IMR-90 (cell line): ENCODE results near the gene SLC26A4. TPM values are rescaled to one million over a fixed set of nuclear protein-coding genes. Genes with fewer than 3 reads are reported as not detected.

Experiments
- ATAC-seq: fragments of 200-7000 bp; cut with Tn5 transposase; 2 replicates; pipeline ENCODE4 v1.9.1; 2020; ENCODE audit warnings: low read depth, mild to moderate bottlenecking, moderate library complexity
- BruUV-seq: library from RNA; stranded (reverse); fragments of 400-500 nt; replicated peaks from 2 replicates; lab custom pipeline; 2021; lab: Mats Ljungman, UMichigan
- CTCF ChIA-PET: fragments of 300-600 bp; formaldehyde crosslinking; extraction: SDS; loops from one replicate; lab custom pipeline; 2021; ENCODE audit warnings: antibody characterized with exemption; lab: Yijun Ruan, JAX
- POLR2A ChIA-PET: fragments of 300-600 bp; sonication (Branson Sonifier 250); formaldehyde crosslinking; loops from one replicate; lab custom pipeline; 2022; ENCODE audit warnings: antibody characterized with exemption; ENCODE audit not compliant: unreplicated experiment; lab: Charles Lee
- DNase-seq: peaks from one replicate; pipeline ENCODE4 v3.0.0; 2013
- H2AFZ ChIP-seq: replicated peaks from 2 replicates; pipeline ENCODE3; 2013; ENCODE audit warnings: low read length, mild to moderate bottlenecking; ENCODE audit not compliant: poor library complexity
- H2AK5ac ChIP-seq: 2 replicates; pipeline ENCODE4 v1.6.1; 2013; ENCODE audit warnings: low read depth, low read length, inconsistent platforms
- H2AK9ac ChIP-seq: replicated peaks from 2 replicates; pipeline ENCODE3; 2013; ENCODE audit warnings: mild to moderate bottlenecking, low read depth, low read length, moderate library complexity; ENCODE audit not compliant: poor library complexity
- H2BK120ac ChIP-seq: 2 replicates; pipeline ENCODE4 v1.6.1; 2013; ENCODE audit warnings: low read depth, low read length, inconsistent platforms
- H2BK15ac ChIP-seq: 3 replicates; pipeline ENCODE4 v1.6.1; 2013; ENCODE audit warnings: low read depth, low read length, inconsistent platforms
- H2BK20ac ChIP-seq: 2 replicates; pipeline ENCODE4 v1.6.1; 2013; ENCODE audit warnings: low read depth, mild to moderate bottlenecking, inconsistent platforms, low read length, moderate library complexity
- H2BK5ac ChIP-seq: 2 replicates; pipeline ENCODE4 v1.6.1; 2013; ENCODE audit warnings: mild to moderate bottlenecking, low read depth, low read length, inconsistent platforms; ENCODE audit not compliant: poor library complexity, severe bottlenecking
- H3K14ac ChIP-seq: replicated peaks from 2 replicates; pipeline ENCODE4 v1.6.1; 2013; ENCODE audit warnings: low read depth, low read length, inconsistent platforms
- H3K18ac ChIP-seq: 2 replicates; pipeline ENCODE4 v1.6.1; 2013; ENCODE audit warnings: low read depth, low read length, control low read depth
- H3K23ac ChIP-seq: 2 replicates; pipeline ENCODE4 v1.6.1; 2013; ENCODE audit warnings: low read depth, low read length, inconsistent platforms
- H3K27ac ChIP-seq: 2 replicates; pipeline ENCODE4 v1.5.1; 2013; ENCODE audit warnings: mild to moderate bottlenecking, control low read depth, low read length; ENCODE audit not compliant: insufficient read depth
- H3K27me3 ChIP-seq: 2 replicates; pipeline ENCODE4 v1.6.1; 2013; ENCODE audit warnings: low read length; ENCODE audit not compliant: control insufficient read depth, insufficient read depth
- H3K36me3 ChIP-seq: 2 replicates; pipeline ENCODE4 v1.6.1; 2013; ENCODE audit warnings: low read length, mixed read lengths; ENCODE audit not compliant: control insufficient read depth, insufficient read depth
- H3K4ac ChIP-seq: 2 replicates; pipeline ENCODE4 v1.6.1; 2013; ENCODE audit warnings: low read depth, low read length, inconsistent platforms
- H3K4me1 ChIP-seq: 2 replicates; pipeline ENCODE4 v1.6.1; 2013; ENCODE audit warnings: low read length, mixed read lengths; ENCODE audit not compliant: control insufficient read depth, insufficient read depth
- H3K4me2 ChIP-seq: 2 replicates; pipeline ENCODE4 v1.6.1; 2013; ENCODE audit warnings: low read depth, mild to moderate bottlenecking, control low read depth, low read length, moderate library complexity
- H3K4me3 ChIP-seq: 2 replicates; pipeline ENCODE4 v1.5.1; 2013; ENCODE audit warnings: low read depth, mild to moderate bottlenecking, control low read depth, low read length, moderate library complexity; ENCODE audit not compliant: insufficient read depth
- H3K56ac ChIP-seq: 2 replicates; pipeline ENCODE4 v1.6.1; 2013; ENCODE audit warnings: low read length, inconsistent platforms; ENCODE audit not compliant: insufficient read depth; ENCODE audit errors: extremely low read depth
- H3K79me1 ChIP-seq, 2 experiments: 2 replicates each; pipeline ENCODE4 v1.6.1; 2013; ENCODE audit warnings: low read length in 2 of 2, inconsistent platforms in 1 of 2, low read depth in 1 of 2
- H3K9ac ChIP-seq: 2 replicates; pipeline ENCODE4 v1.6.1; 2013; ENCODE audit warnings: low read depth, low read length, control low read depth
- H3K9me1 ChIP-seq: 2 replicates; pipeline ENCODE4 v1.6.1; 2013; ENCODE audit warnings: low read length, inconsistent platforms; ENCODE audit not compliant: insufficient read depth
- H3K9me3 ChIP-seq: 2 replicates; pipeline ENCODE4 v1.6.1; 2013; ENCODE audit warnings: low read length; ENCODE audit not compliant: control insufficient read depth, insufficient read depth
- H4K20me1 ChIP-seq: 2 replicates; pipeline ENCODE4 v1.6.1; 2013; ENCODE audit warnings: low read length, inconsistent platforms; ENCODE audit not compliant: insufficient read depth
- H4K5ac ChIP-seq: 2 replicates; pipeline ENCODE4 v1.6.1; 2013; ENCODE audit warnings: mild to moderate bottlenecking, low read depth, low read length, control low read depth
- H4K8ac ChIP-seq, 2 experiments: 2 replicates each; pipeline ENCODE4 v1.6.1; 2013; ENCODE audit warnings: low read depth in 2 of 2, low read length in 2 of 2, control low read depth in 1 of 2, inconsistent platforms in 1 of 2
- H4K91ac ChIP-seq: 2 replicates; pipeline ENCODE4 v1.6.1; 2013; ENCODE audit warnings: low read depth, low read length, inconsistent platforms; ENCODE audit not compliant: insufficient read depth
- BHLHE40 ChIP-seq: fragments of 150-350 bp; IDR thresholded peaks from 2 replicates; pipeline ENCODE4 v1.6.1; 2016; ENCODE audit warnings: mild to moderate bottlenecking, low read depth, low read length
- NFE2L2 ChIP-seq: fragments of 150-350 bp; IDR thresholded peaks from 2 replicates; pipeline ENCODE4 v1.6.1; 2016; ENCODE audit warnings: low read depth, mild to moderate bottlenecking, low read length
- POLR2A ChIP-seq: IDR thresholded peaks from 2 replicates; pipeline ENCODE4 v1.6.1; 2012; ENCODE audit warnings: mild to moderate bottlenecking, low read depth, low read length
- RFX5 ChIP-seq: IDR thresholded peaks from 2 replicates; pipeline ENCODE4 v1.8.0; 2012; ENCODE audit warnings: low read depth, mild to moderate bottlenecking, low read length, moderate library complexity
- USF2 ChIP-seq: fragments of 150-350 bp; IDR thresholded peaks from 2 replicates; pipeline ENCODE4 v1.6.1; 2017; ENCODE audit warnings: mild to moderate bottlenecking, antibody characterized with exemption, low read length, low read depth
- WGBS, 2 experiments: methylation state at CpG; one replicate each; pipeline versions ENCODE4 v1.1.5 to v1.1.7; 2013; ENCODE audit warnings: missing lambda C conversion rate in 2 of 2; ENCODE audit not compliant: insufficient read length in 1 of 2; ENCODE audit errors: extremely low coverage in 2 of 2; 5-methylcytosine and 5-hydroxymethylcytosine counted together
- dilution Hi-C: fragments of 300-500 bp; cut with HindIII; formaldehyde crosslinking; loops from one replicate; pipeline ENCODE4 v1.14.3; 2018; ENCODE audit warnings: low sequenced_read_pairs; ENCODE audit not compliant: unreplicated experiment
- in situ Hi-C: fragments of 300-500 bp; cut with MboI; formaldehyde crosslinking; loops from 3 replicates; pipeline ENCODE4 v1.14.3; 2019; ENCODE audit warnings: low sequenced_read_pairs, inconsistent platforms, mixed read lengths
- intact Hi-C: fragments of 100-400 bp; cut with micrococcal nuclease; formaldehyde crosslinking; loops from 2 replicates; pipeline ENCODE4 v1.10.0; 2022
- polyA plus RNA-seq, 3 experiments: library from polyadenylated mRNA; depleted of rRNA; stranded (reverse); fragments of >200 nt; gene quantifications; 2 replicates each; pipeline ENCODE4 v1.2.3, GENCODE V29; 2012; ENCODE audit warnings: low replicate concordance in 1 of 3
- total RNA-seq: library from RNA; depleted of rRNA; stranded (reverse); fragments of >200 nt; gene quantifications from 2 replicates; pipeline ENCODE4 v1.2.3, GENCODE V29; 2012

Gene SLC26A4
- total and polyA plus RNA-seq, 2 of the 4 experiments (the other 2 are of a cell fraction): 0.09 to 1.1 TPM

GRCh38 chr7:107712896-107713295 lies 52.3 kb downstream of the SLC26A4 start:
- no peak for TF ChIP-seq BHLHE40
- TF ChIP-seq NFE2L2: no peak
- no peak for TF ChIP-seq POLR2A
- no peak for TF ChIP-seq USF2
- TF ChIP-seq RFX5: no peak
- Histone ChIP-seq H3K9ac (no peak overlapping the region), H3K4me3 (no peak overlapping the region), H2BK120ac (peak overlapping the region; percentile 50; the same call in 1 of the 2 replicates), H3K56ac (no peak overlapping the region), H4K8ac (no peak overlapping the region), H3K4me1 (peaks cover 2% of the 10 kb centered on the region; the same call in 1 of the 2 replicates), H4K5ac (no peak overlapping the region; the same call in 1 of the 2 replicates), H3K27ac (no peak overlapping the region), H4K91ac (no peak overlapping the region), H3K9me3 (no peaks in the 10 kb centered on the region), H4K20me1 (no peaks in the 10 kb centered on the region), H3K79me1 (no peaks in the 10 kb centered on the region), H3K14ac (no peak overlapping the region), H3K4me2 (no peak overlapping the region), H3K27me3 (no peaks in the 10 kb centered on the region), H2AFZ (no peak overlapping the region), H3K18ac (peak overlapping the region; percentile 88; the same call in 1 of the 2 replicates), H2BK15ac (no peak overlapping the region), H3K23ac (no peak overlapping the region), H3K4ac (no peak overlapping the region), H2BK20ac (no peak overlapping the region), H2BK5ac (no peak overlapping the region), H2AK5ac (no peak overlapping the region), H3K9me1 (peaks cover 3% of the 10 kb centered on the region), H2AK9ac (no peak overlapping the region), H3K36me3 (no peaks in the 10 kb centered on the region)
- no TSS peak for BruUV-seq
- in situ Hi-C loops (no loop called here), dilution Hi-C loops (loop anchor here (25.0 kb wide), 1 partner anchor 251 kb away; the partner anchor contains the start of gene GPR22), intact Hi-C loops (no loop called here)
- DNase-seq (no peak), ATAC-seq (no peak)
- CTCF ChIA-PET: no interaction called here
- WGBS, 2 experiments: no CpG with 5 or more reads among the region's 1 CpG
- POLR2A ChIA-PET: no interaction called here
